Dedifferentiated amniotic fluid mesenchymal stem cell (primary cell): Measurements from ENCODE around the gene RELL1.

Experiments used
- DNase-seq: peaks from one replicate; pipeline ENCODE4 v3.0.0-alpha.2; 2016; ENCODE audit errors: extremely low spot score

The RELL1 gene

GRCh38 chr4:37665333-37666320 is 20.5 kb downstream of the RELL1 start:
- DNase-seq = no peak

- DNase-seq = no peak
Observed at GRCh38 chr4:37664696-37665095, 21.5 kb downstream of the RELL1 start.

GRCh38 chr4:37663552-37663951 is 22.6 kb downstream of the RELL1 start:
- DNase-seq = no peak

- DNase-seq = no peak
Observed at GRCh38 chr4:37662861-37663390, 23.2 kb downstream of the RELL1 start.

GRCh38 chr4:37662251-37662650 is 23.9 kb downstream of the RELL1 start:
- no peak for DNase-seq

- peak; percentile 20 for DNase-seq
Observed at GRCh38 chr4:37661772-37662171, 24.4 kb downstream of the RELL1 start.

- DNase-seq = no peak
Observed at GRCh38 chr4:37659696-37660095, 26.5 kb downstream of the RELL1 start.

GRCh38 chr4:37656649-37657048 is 29.5 kb downstream of the RELL1 start:
- no peak for DNase-seq

- DNase-seq = no peak
Observed at GRCh38 chr4:37653601-37654000, 32.6 kb downstream of the RELL1 start.

- no peak for DNase-seq
Observed at GRCh38 chr4:37652747-37653527, 33.2 kb downstream of the RELL1 start.

GRCh38 chr4:37651781-37652377 is 34.3 kb downstream of the RELL1 start:
- DNase-seq = no peak

GRCh38 chr4:37650481-37650880 is 35.7 kb downstream of the RELL1 start:
- no peak for DNase-seq

- DNase-seq = no peak
Observed at GRCh38 chr4:37649268-37649667, 36.9 kb downstream of the RELL1 start.

GRCh38 chr4:37648084-37648817 is 37.9 kb downstream of the RELL1 start:
- peak; percentile 80 for DNase-seq

- DNase-seq = no peak
Observed at GRCh38 chr4:37646247-37646646, 39.9 kb downstream of the RELL1 start.

GRCh38 chr4:37645736-37646135 is 40.4 kb downstream of the RELL1 start:
- no peak for DNase-seq

GRCh38 chr4:37644962-37645361 is 41.2 kb downstream of the RELL1 start:
- DNase-seq = no peak

- DNase-seq = no peak
Observed at GRCh38 chr4:37641886-37642849, 44.0 kb downstream of the RELL1 start.

GRCh38 chr4:37641352-37641751 is 44.8 kb downstream of the RELL1 start:
- DNase-seq = no peak
